Kidney (tissue), 14 donors: ENCODE measurements around the gene PARD6A. TPM values are rescaled to one million over a fixed set of nuclear protein-coding genes. Genes with fewer than 3 reads are reported as not detected.

Experiments
- DNase-seq, 5 donors: peaks; one replicate each; pipeline ENCODE4 v3.0.0-alpha.2; 2013 to 2020
- FAIRE-seq: peaks from 2 replicates; lab custom pipeline; 2012; peaks lifted over from hg19 to GRCh38; lab: Jason Lieb, UNC
- H3K27ac ChIP-seq, 2 donors: one replicate each; pipeline ENCODE4 v1.7.0; 2013; ENCODE audit warnings: low read depth in 2 of 2, low read length in 2 of 2, inconsistent platforms in 1 of 2
- H3K27me3 ChIP-seq: one replicate; pipeline ENCODE4 v1.7.1; 2013; ENCODE audit warnings: low read length, inconsistent platforms; ENCODE audit not compliant: control insufficient read depth, insufficient read depth
- H3K36me3 ChIP-seq, 3 donors: one replicate each; pipeline versions ENCODE4 v1.7.0 to v1.7.1; 2013; ENCODE audit warnings: low read length in 3 of 3, control low read depth in 1 of 3, inconsistent platforms in 1 of 3; ENCODE audit not compliant: insufficient read depth in 3 of 3, control insufficient read depth in 2 of 3
- H3K4me1 ChIP-seq, 3 donors: one replicate each; pipeline versions ENCODE4 v1.7.0 to v1.7.1; 2013; ENCODE audit warnings: low read length in 3 of 3, inconsistent platforms in 1 of 3, low read depth in 1 of 3; ENCODE audit not compliant: control insufficient read depth in 2 of 3, insufficient read depth in 2 of 3
- H3K4me3 ChIP-seq, 3 donors: one replicate each; pipeline versions ENCODE4 v1.7.0 to v1.8.1; 2013; ENCODE audit warnings: low read length in 3 of 3, control low read depth in 1 of 3, inconsistent platforms in 1 of 3
- H3K9ac ChIP-seq, 3 donors: one replicate each; pipeline versions ENCODE4 v1.7.0 to v1.7.1; 2013; ENCODE audit warnings: low read length in 3 of 3, control low read depth in 1 of 3, inconsistent platforms in 1 of 3
- H3K9me3 ChIP-seq, 3 donors: one replicate each; pipeline versions ENCODE4 v1.7.0 to v1.7.1; 2013; ENCODE audit warnings: low read length in 3 of 3, control low read depth in 1 of 3, inconsistent platforms in 1 of 3; ENCODE audit not compliant: control insufficient read depth in 2 of 3, insufficient read depth in 1 of 3
- intact Hi-C: fragments of 100-400 bp; cut with DNase I; formaldehyde crosslinking; loops from one replicate; pipeline ENCODE4 v1.11.1; 2022
- polyA plus RNA-seq: library from polyadenylated mRNA; stranded (reverse); fragments of 350-450 nt; fragmentation: Illumina TruSeq; extraction: RNeasy Lipid Tissue Mini Kit (QIAGEN cat#74804); gene quantifications from one replicate; pipeline ENCODE4 v1.2.3, GENCODE V29; 2014; ENCODE audit warnings: low read depth, low replicate concordance; ENCODE audit not compliant: insufficient read depth
- total RNA-seq: library from RNA; stranded (reverse); fragmentation: NEBNext Ultra II Directional; extraction: Animal tissue kit (Norgen Biotek cat#: 25700); gene quantifications from one replicate; pipeline ENCODE4 v1.2.1, GENCODE V29; 2021
- TF ChIP-seq, protein P1 (sequence below): IDR thresholded peaks from 3 replicates; pipeline ENCODE4 v1.5.1; 2012; ENCODE audit warnings: mild to moderate bottlenecking, moderate library complexity, borderline replicate concordance; ENCODE audit not compliant: insufficient read depth; ENCODE audit errors: extremely low read depth
- donor health status: control.
- donor health status: control.
- donor health status: control.
- donor health status: control.
- donor health status: control.
- donor health status: DM: yes; HTN: yes; CAD: no.
- donor health status: Normal renal cell carcinoma (clear cell type).

PARD6A gene
- total and polyA plus RNA-seq, 2 donors from 2014 or later: 6.1 to 17.1 TPM

DNA sequence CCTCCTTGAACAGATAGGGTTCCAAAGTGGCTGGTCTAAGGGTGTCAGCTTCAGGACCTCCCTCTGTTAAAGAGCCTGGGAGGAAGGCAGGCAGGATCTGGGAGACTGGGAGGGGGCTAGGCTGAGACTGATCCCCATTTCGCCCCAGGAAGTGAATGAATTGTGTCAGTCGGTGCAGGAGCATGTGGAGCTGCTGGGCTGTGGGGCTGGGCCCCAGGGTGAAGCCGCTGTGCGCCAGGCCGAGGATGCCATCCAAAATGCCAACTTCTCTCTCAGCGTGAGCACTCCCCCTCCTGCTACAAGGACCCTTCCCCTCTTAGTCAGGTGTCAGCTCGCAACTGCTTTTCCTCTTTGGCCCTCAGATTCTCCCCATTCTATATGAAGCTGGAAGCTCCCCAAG lies 9.7 kb upstream of the PARD6A start:
- no peaks in the 10 kb centered on the region for H3K9me3 ChIP-seq
- no peak overlapping the region for H3K4me3 ChIP-seq
- no peaks in the 10 kb centered on the region for H3K36me3 ChIP-seq
- H3K27me3 ChIP-seq: peaks cover 24% of the 10 kb centered on the region
- intact Hi-C loops: no loop called here
- TF ChIP-seq, protein P1, sequence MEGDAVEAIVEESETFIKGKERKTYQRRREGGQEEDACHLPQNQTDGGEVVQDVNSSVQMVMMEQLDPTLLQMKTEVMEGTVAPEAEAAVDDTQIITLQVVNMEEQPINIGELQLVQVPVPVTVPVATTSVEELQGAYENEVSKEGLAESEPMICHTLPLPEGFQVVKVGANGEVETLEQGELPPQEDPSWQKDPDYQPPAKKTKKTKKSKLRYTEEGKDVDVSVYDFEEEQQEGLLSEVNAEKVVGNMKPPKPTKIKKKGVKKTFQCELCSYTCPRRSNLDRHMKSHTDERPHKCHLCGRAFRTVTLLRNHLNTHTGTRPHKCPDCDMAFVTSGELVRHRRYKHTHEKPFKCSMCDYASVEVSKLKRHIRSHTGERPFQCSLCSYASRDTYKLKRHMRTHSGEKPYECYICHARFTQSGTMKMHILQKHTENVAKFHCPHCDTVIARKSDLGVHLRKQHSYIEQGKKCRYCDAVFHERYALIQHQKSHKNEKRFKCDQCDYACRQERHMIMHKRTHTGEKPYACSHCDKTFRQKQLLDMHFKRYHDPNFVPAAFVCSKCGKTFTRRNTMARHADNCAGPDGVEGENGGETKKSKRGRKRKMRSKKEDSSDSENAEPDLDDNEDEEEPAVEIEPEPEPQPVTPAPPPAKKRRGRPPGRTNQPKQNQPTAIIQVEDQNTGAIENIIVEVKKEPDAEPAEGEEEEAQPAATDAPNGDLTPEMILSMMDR: no peak
- H3K4me1 ChIP-seq: peaks cover 0 to 7% (median 4%) of the 10 kb centered on the region in 3 donors
- no peak overlapping the region for H3K9ac ChIP-seq
- no peak for DNase-seq
- FAIRE-seq: no peak
- no peak overlapping the region for H3K27ac ChIP-seq

DNA sequence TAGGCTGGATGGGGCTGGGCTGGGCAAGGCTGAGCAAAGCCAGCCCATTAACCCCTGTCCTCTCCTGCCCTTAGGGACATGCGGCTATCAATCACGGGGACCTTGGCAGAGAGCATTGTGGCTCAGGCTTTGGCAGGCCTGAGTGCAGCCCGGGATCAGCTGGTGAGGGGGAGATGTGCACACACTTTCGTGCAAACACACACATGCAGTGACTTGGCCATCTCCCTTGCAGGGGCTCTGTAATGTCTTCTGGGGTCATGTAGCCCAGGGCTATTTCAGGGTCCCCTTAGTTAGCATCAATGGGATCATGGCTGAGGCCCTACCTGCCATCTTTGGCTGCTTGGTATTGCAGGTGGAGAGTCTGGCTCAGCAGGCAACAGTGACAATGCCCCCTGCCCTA lies 8.9 kb upstream of the PARD6A start:
- TF ChIP-seq, protein P1: no peak
- FAIRE-seq (no peak), DNase-seq (no peak)
- peaks cover 0 to 7% (median 4%) of the 10 kb centered on the region in 3 donors for H3K4me1 ChIP-seq
- intact Hi-C loops: no loop called here
- no peak overlapping the region for H3K9ac ChIP-seq
- H3K36me3 ChIP-seq: no peaks in the 10 kb centered on the region
- no peaks in the 10 kb centered on the region for H3K9me3 ChIP-seq
- H3K4me3 ChIP-seq: no peak overlapping the region
- peaks cover 21% of the 10 kb centered on the region for H3K27me3 ChIP-seq
- H3K27ac ChIP-seq: no peak overlapping the region

DNA sequence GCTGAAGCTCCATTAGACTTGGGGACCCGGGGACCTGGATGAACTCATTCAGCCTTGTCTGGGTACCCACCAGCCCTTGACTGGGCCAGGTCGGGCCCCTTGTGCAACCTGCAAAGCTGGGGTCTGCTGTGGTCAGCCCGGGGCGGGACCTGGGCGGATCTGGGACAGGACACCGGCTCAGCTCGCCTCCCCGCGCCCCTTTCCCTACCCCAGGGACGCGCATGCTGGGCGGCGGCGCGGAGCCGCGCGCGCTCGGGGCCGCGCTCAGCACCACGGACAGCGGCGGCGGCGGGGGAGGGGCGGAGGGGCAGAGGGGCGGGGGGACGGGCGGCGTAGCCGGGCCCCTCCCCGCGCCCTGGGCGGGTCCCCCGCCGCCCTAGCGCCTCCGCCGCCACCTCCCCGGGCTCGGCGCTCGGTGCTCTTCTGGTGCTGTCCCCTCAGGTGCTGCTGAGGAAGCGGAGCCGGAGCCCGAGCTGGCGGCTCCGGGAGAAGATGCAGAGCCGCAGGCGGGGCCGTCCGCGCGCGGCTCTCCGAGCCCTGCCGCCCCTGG lies 8.1 kb upstream of the PARD6A start:
- Histone ChIP-seq H3K4me3 (no peak overlapping the region), H3K27ac (no peak overlapping the region), H3K27me3 (peaks cover 21% of the 10 kb centered on the region), H3K9ac (no peak overlapping the region), H3K9me3 (no peaks in the 10 kb centered on the region), H3K36me3 (no peaks in the 10 kb centered on the region), H3K4me1 (peaks cover 0 to 7% (median 4%) of the 10 kb centered on the region in 3 donors)
- intact Hi-C loops: no loop called here
- peak in 4 of 5 donors; percentile 41 to 67 (median 58) for DNase-seq
- TF ChIP-seq, protein P1: no peak
- FAIRE-seq: no peak
